Measurements from ENCODE around the gene OR10H5.

DNA sequence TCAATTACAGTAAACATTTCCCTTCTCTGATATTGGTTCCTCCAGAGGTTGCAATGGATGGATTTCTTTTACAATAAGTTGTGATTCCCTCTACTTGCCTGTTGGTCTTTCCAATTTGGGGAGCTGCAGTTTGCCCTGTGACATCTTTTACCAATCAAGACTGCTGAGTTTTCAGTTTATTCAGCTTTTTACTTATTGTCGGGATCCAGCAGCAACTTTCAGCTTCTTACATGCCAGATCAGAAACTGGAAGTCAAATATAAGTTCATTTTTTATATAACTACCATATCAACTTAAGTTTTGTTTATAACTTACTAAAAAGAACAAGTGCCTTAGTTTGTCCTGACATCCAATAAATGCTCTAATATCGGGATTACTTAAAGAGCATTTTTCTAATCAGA lies 39.2 kb upstream of the OR10H5 start:
- TF ChIP-seq, protein P1, sequence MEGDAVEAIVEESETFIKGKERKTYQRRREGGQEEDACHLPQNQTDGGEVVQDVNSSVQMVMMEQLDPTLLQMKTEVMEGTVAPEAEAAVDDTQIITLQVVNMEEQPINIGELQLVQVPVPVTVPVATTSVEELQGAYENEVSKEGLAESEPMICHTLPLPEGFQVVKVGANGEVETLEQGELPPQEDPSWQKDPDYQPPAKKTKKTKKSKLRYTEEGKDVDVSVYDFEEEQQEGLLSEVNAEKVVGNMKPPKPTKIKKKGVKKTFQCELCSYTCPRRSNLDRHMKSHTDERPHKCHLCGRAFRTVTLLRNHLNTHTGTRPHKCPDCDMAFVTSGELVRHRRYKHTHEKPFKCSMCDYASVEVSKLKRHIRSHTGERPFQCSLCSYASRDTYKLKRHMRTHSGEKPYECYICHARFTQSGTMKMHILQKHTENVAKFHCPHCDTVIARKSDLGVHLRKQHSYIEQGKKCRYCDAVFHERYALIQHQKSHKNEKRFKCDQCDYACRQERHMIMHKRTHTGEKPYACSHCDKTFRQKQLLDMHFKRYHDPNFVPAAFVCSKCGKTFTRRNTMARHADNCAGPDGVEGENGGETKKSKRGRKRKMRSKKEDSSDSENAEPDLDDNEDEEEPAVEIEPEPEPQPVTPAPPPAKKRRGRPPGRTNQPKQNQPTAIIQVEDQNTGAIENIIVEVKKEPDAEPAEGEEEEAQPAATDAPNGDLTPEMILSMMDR (IDR thresholded peaks at IDR 0.05; ENCODE audit: insufficient read depth, low read length, poor library complexity, severe bottlenecking), result no peak
- no peak for TF ChIP-seq EZH2phosphoT487 (conservative IDR thresholded peaks at IDR 0.05; ENCODE audit: low read length)
